GM23338 (cell line): ENCODE data around the gene CLASRP. TPM values are rescaled to one million over a fixed set of nuclear protein-coding genes. Genes with fewer than 3 reads are reported as not detected.
A peak's percentile ranks its signal among the peaks of the same experiment; 100 is the strongest.

Experiments used
- ATAC-seq: fragments of 200-7000 bp; cut with Tn5 transposase; 3 replicates; pipeline ENCODE4 v1.9.1; 2020
- DNase-seq: peaks from one replicate; pipeline ENCODE4 v3.0.0-alpha.2; 2015; ENCODE audit warnings: low spot score
- H2AFZ ChIP-seq: fragments of 200-600 bp; sonication (generic); 2 replicates; pipeline ENCODE4 v1.8.0; 2016; ENCODE audit warnings: antibody characterized with exemption, mild to moderate bottlenecking, moderate library complexity
- H3F3A ChIP-seq: fragments of 200-600 bp; sonication (generic); replicated peaks from 2 replicates; pipeline ENCODE4 v1.8.0; 2017; ENCODE audit warnings: antibody characterized with exemption, mixed run types, low read depth
- H3K27ac ChIP-seq: fragments of 200-600 bp; sonication (generic); 2 replicates; pipeline ENCODE4 v1.6.1; 2016; ENCODE audit warnings: low read depth
- H3K27me3 ChIP-seq: fragments of 200-600 bp; sonication (generic); 2 replicates; pipeline ENCODE4 v1.8.0; 2016; ENCODE audit warnings: mild to moderate bottlenecking, mixed run types, moderate library complexity; ENCODE audit not compliant: insufficient read depth
- H3K36me3 ChIP-seq: fragments of 200-600 bp; sonication (generic); 2 replicates; pipeline ENCODE4 v1.8.0; 2016; ENCODE audit warnings: mild to moderate bottlenecking; ENCODE audit not compliant: insufficient read depth
- H3K4me1 ChIP-seq: fragments of 200-600 bp; sonication (generic); 2 replicates; pipeline ENCODE4 v1.8.0; 2016; ENCODE audit warnings: mild to moderate bottlenecking, moderate library complexity; ENCODE audit not compliant: insufficient read depth
- H3K4me2 ChIP-seq: fragments of 200-600 bp; sonication (generic); 2 replicates; pipeline ENCODE4 v1.7.1; 2017; ENCODE audit warnings: mixed run types
- H3K4me3 ChIP-seq: fragments of 200-600 bp; sonication (generic); 2 replicates; pipeline ENCODE4 v1.6.1; 2016; ENCODE audit warnings: mixed run types
- H3K79me2 ChIP-seq: fragments of 200-600 bp; sonication (generic); replicated peaks from 2 replicates; pipeline ENCODE4 v1.8.0; 2017; ENCODE audit warnings: mild to moderate bottlenecking; ENCODE audit not compliant: insufficient read depth
- H3K9me2 ChIP-seq: fragments of 200-600 bp; sonication (generic); 2 replicates; pipeline ENCODE4 v1.8.0; 2017; ENCODE audit not compliant: insufficient read depth
- H4K20me1 ChIP-seq: fragments of 200-600 bp; sonication (generic); replicated peaks from 2 replicates; pipeline ENCODE4 v1.8.0; 2017; ENCODE audit warnings: mild to moderate bottlenecking; ENCODE audit not compliant: insufficient read depth
- H3K27ac Mint-ChIP-seq: 2 replicates; pipeline ENCODE4 v1.8.0; 2020; ENCODE audit warnings: inconsistent platforms, mild to moderate bottlenecking, moderate library complexity, mixed read lengths
- H3K27me3 Mint-ChIP-seq: 3 replicates; pipeline ENCODE4 v1.8.0; 2022; ENCODE audit warnings: low read depth, mild to moderate bottlenecking, moderate library complexity, mixed read lengths, inconsistent platforms; ENCODE audit not compliant: insufficient read depth, poor library complexity
- H3K36me3 Mint-ChIP-seq: 3 replicates; pipeline ENCODE4 v1.8.0; 2021; ENCODE audit warnings: low read depth, mild to moderate bottlenecking, inconsistent platforms, moderate library complexity, mixed read lengths
- H3K4me1 Mint-ChIP-seq: 3 replicates; pipeline ENCODE4 v1.8.0; 2020; ENCODE audit warnings: mild to moderate bottlenecking, inconsistent platforms, mixed read lengths
- H3K4me3 Mint-ChIP-seq: 3 replicates; pipeline ENCODE4 v1.8.0; 2021; ENCODE audit warnings: moderate library complexity, mild to moderate bottlenecking, inconsistent platforms, mixed read lengths
- H3K9me3 Mint-ChIP-seq: 3 replicates; pipeline ENCODE4 v1.8.0; 2020; ENCODE audit warnings: moderate library complexity, mild to moderate bottlenecking, inconsistent platforms, mixed read lengths
- CTCF ChIP-seq, 2 experiments: fragments of 200-600 bp in 1 of 2; sonication (generic) in 1 of 2; conservative IDR thresholded peaks; 2 replicates each; pipeline versions ENCODE4 v1.5.1 to v1.6.1; 2016 to 2017; ENCODE audit warnings: antibody characterized with exemption in 2 of 2, low read depth in 2 of 2, mild to moderate bottlenecking in 2 of 2, moderate library complexity in 1 of 2
- EZH2 ChIP-seq: fragments of 200-600 bp; sonication (generic); IDR thresholded peaks from one replicate; pipeline ENCODE4 v1.8.0; 2017; ENCODE audit warnings: antibody characterized with exemption, mild to moderate bottlenecking, low read depth; ENCODE audit not compliant: unreplicated experiment
- JUNB ChIP-seq: IDR thresholded peaks from one replicate; pipeline ENCODE4 v1.6.1; 2016; ENCODE audit warnings: antibody characterized with exemption; ENCODE audit not compliant: unreplicated experiment
- STAT1 ChIP-seq: IDR thresholded peaks from one replicate; pipeline ENCODE4 v1.6.1; 2016; ENCODE audit warnings: antibody characterized with exemption; ENCODE audit not compliant: unreplicated experiment
- ZNF114 ChIP-seq: fragments of 250-450 bp; sonication (Bioruptor Pico); IDR thresholded peaks from 2 replicates; pipeline ENCODE4 v1.5.0; 2020; ENCODE audit warnings: mild to moderate bottlenecking, moderate library complexity
- ZNF462 ChIP-seq: fragments of 250-450 bp; sonication (Bioruptor Pico); IDR thresholded peaks from 2 replicates; pipeline ENCODE4 v1.5.0; 2020; ENCODE audit warnings: mild to moderate bottlenecking, moderate library complexity
- polyA plus RNA-seq: library from polyadenylated mRNA; unstranded; fragments of >200 nt; fragmentation: Nextera tagmentation; extraction: Ambion mirVana; gene quantifications from 2 replicates; pipeline ENCODE4 v1.2.1, GENCODE V29; 2016
- total RNA-seq: library from RNA; depleted of rRNA; stranded (reverse); fragments of >200 nt; shearing (Covaris generic); gene quantifications from 2 replicates; pipeline ENCODE4 v1.2.3, GENCODE V29; 2014
- TF ChIP-seq, protein P1 (sequence below): IDR thresholded peaks from 2 replicates; pipeline ENCODE4 v1.6.1; 2016; ENCODE audit warnings: antibody characterized with exemption

The CLASRP gene
- total and polyA plus RNA-seq, 2 experiments from 2014 or later = 27.1 to 78.7 TPM

DNA sequence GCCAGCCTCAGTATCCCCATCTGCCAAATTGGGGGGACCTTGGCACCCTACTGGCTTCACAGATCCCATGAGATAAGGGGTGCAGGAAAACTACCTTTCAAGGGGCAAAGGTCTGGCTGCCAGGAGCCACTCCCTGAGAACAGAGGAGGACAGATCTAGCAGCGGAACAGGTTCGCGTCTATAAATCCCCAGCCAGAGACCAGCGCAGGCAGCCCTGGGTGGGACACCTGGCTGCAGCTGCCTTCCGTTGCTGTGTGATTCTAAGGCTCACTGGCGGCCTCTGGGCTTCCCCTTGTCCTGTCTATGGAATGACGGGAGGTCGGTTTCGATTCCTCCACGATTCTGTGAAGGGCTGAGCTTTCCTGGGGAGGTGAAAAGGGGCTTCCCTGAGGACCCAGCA is 30.3 kb upstream of the CLASRP start:
- TF ChIP-seq, protein P1, sequence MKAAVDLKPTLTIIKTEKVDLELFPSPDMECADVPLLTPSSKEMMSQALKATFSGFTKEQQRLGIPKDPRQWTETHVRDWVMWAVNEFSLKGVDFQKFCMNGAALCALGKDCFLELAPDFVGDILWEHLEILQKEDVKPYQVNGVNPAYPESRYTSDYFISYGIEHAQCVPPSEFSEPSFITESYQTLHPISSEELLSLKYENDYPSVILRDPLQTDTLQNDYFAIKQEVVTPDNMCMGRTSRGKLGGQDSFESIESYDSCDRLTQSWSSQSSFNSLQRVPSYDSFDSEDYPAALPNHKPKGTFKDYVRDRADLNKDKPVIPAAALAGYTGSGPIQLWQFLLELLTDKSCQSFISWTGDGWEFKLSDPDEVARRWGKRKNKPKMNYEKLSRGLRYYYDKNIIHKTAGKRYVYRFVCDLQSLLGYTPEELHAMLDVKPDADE = no peak
- TF ChIP-seq EZH2 (no peak), ZNF462 (no peak), ZNF114 (CRISPR knock-in tag) (no peak), CTCF (conservative IDR thresholded peaks at IDR 0.05; ENCODE audit: low read depth in 2 of 2) (peak in 1 of 2 experiments; percentile 18; a peak in 1 of 4 replicates), JUNB (no peak), STAT1 (no peak)
- Histone ChIP-seq H3K27me3 (no peaks in the 10 kb centered on the region), H3K27ac (no peak overlapping the region), H3F3A (0 out of 2 replicates have a peak, but pooled peaks cover 2% of the 10 kb centered on the region), H3K9me2 (no peaks in the 10 kb centered on the region), H3K4me3 (no peak overlapping the region), H4K20me1 (no peaks in the 10 kb centered on the region), H3K4me2 (no peak overlapping the region), H3K36me3 (no peaks in the 10 kb centered on the region), H2AFZ (no peak overlapping the region), H3K4me1 (no peaks in the 10 kb centered on the region), H3K79me2 (no peaks in the 10 kb centered on the region)
- Mint-ChIP-seq H3K27me3 (peaks cover 3% of the 10 kb centered on the region), H3K4me1 (no peaks in the 10 kb centered on the region), H3K4me3 (no peak overlapping the region; the same call in 2 of the 3 replicates), H3K36me3 (peaks cover 4% of the 10 kb centered on the region; the same call in 1 of the 3 replicates), H3K27ac (no peak overlapping the region), H3K9me3 (no peaks in the 10 kb centered on the region)
- ATAC-seq (peak; percentile 77), DNase-seq (peak; percentile 53)
